GM19193 (cell line): ENCODE data around the gene ATXN2.
A peak's percentile ranks its signal among the peaks of the same experiment; 100 is the strongest.

Source experiments
- POLR2A ChIP-seq: IDR thresholded peaks from 4 replicates; pipeline ENCODE4 v1.6.1; 2011; ENCODE audit not compliant: insufficient read depth, insufficient read length; ENCODE audit errors: extremely low read depth

ATXN2 gene

GRCh38 chr12:111428081-111428727, 170.9 kb downstream of the ATXN2 start:
- peak; percentile 15 for TF ChIP-seq POLR2A

DNA sequence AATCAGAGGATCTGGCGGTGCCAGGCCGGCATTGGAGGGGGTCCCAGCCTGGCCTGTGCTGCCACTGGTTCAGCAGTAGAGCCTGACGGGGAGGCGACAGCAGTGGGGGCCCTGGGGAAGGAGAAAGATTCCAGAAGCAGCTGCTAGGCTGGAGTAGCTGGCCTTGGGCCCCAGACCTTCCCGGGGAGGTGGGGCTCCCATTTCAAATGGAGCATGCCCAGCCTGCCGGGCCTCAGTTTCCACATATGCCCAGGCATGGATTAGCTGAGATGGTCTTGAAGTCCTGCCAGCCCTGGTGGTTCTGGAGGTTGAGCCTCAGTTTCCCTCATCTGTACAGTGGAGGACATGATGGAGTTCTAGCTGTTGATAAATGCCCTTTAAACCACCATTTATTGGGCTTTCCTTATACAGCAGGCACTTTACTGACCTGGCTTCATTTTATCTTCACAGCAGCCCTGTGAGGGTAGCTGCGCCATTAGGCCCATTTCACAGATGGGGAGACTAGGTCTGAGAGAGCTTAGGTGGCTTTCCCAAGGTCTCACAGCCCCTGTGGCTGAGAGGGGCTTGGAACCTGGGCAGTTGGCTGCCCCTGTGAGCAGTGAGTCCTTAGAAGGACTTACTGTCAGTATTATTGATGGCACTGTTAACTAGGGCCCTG, 171.6 kb downstream of the ATXN2 start:
- TF ChIP-seq POLR2A = no peak

DNA sequence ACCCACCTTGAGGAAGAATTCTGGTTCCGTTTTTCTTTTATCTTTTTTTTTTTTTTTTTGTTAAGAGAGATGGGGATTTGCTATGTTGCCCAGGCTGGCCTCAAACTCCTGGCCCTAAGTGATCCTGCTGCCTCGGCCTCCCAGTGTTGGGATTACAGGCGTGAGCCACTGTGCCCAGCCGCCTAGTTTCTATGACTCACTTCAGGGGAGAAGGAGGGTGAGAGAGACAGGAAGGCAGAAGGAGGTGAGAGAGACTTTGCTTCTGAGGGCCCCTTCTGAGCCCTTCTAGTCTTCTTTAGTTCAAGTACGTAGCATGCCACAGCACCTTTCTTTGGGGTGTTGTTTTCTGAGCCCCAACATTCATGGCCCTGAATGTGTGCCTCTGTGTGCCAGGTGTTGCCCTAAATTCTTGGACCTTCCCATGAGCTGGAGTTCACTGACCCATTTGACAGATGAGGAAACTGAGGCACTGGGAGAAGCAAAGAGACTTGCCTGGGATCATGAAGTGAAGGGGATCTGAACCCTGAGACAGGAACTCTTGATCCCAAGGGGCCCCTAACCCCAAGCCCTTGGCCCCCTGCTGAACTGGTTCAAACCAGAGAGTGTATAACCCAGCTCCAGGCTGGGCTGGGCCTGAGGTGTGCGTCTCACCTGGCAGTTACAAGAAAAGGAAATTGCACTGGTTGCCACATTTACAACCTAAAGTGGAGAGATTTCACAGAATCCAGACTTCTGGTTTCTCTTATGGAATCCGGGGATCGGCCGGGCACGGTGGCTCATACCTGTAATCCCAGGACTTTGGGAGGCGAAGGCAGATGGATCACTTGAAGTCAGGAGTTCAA, 172.6 kb downstream of the ATXN2 start:
- TF ChIP-seq POLR2A = no peak

DNA sequence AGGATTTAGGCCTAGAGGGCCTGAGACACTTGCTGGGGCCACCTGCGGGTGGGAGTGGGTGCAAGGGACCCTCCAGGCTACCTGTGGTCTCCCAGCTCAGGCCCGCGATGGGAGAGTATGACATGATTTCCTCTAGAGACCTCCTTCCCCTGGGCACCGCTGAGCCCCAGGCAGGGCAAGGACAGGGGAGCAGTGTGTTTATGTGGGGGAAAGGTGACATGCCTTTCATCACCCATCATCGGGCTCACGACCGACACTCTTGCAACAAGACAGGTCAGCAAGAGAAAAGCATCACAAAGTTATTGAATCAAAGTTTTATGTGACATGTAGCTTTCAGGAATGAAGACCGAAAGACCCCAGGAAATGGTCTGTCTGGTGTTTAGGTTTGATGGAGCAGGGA, 173.5 kb downstream of the ATXN2 start:
- TF ChIP-seq POLR2A = no peak

- TF ChIP-seq POLR2A = no peak
Observed at GRCh38 chr12:111424793-111425251, 174.3 kb downstream of the ATXN2 start.

DNA sequence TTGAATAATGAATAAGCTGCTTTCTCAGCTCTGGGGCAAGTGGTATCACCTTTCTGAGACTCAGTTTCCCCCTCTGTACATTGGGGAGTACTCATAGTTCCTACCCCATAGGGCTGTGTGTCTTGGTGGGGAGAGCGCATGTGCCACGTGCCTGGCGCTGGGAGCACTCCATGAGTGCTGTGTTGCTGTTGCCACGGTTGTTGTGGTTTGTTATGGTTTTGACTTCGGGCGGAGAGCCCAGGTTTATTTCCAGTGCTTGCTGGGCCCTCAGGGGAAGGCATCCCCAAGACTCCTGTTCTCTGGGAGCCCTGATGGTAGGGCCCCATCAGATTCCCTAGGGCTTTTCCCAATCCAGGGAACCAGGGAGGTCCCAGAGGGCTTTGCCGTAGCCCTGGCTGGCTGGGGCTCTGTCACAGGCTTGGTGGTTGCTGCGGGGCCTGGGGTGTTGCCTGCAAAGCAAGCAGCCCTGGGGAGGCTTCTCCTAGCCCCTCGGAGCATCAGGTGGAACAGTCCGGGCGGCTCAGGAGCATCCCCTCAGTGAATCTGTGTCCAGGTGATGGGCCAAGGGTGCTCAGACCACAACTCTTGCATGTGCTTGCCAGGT, 174.8 kb downstream of the ATXN2 start:
- TF ChIP-seq POLR2A = no peak

- no peak for TF ChIP-seq POLR2A
Observed at GRCh38 chr12:111420494-111420893, 178.6 kb downstream of the ATXN2 start.

- no peak for TF ChIP-seq POLR2A
Observed at GRCh38 chr12:111419784-111420183, 179.3 kb downstream of the ATXN2 start.

GRCh38 chr12:111418594-111418880, 180.6 kb downstream of the ATXN2 start:
- no peak for TF ChIP-seq POLR2A

DNA sequence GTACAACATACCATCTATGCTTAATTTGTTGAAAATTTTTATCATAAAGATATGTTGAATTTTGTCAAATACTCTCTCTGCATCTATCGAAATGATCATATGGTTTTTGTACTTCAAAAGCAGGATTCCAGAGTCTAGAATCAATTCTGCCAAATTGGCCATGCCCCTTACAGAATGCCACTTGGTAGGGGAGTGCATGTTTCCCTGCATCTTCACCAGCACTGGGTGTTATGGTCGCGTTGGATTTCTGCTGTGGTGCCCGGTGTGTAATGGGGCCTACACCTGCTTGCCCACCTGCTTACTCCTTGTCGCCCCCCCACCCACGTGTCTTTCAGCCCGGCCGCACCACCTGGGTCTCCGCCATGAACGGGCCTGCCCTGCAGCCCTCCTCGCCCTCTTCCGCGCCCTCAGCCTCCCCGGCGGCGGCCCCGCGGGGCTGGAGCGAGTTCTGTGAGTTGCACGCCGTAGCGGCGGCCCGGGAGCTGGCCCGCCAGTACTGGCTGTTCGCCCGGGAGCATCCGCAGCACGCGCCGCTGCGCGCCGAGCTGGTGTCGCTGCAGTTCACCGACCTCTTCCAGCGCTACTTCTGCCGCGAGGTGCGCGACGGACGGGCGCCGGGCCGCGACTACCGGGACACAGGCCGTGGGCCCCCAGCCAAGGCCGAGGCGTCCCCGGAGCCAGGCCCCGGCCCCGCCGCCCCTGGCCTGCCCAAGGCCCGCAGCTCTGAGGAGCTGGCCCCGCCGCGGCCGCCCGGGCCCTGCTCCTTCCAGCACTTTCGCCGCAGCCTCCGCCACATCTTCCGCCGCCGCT, 181.1 kb downstream of the ATXN2 start:
- TF ChIP-seq POLR2A = no peak

DNA sequence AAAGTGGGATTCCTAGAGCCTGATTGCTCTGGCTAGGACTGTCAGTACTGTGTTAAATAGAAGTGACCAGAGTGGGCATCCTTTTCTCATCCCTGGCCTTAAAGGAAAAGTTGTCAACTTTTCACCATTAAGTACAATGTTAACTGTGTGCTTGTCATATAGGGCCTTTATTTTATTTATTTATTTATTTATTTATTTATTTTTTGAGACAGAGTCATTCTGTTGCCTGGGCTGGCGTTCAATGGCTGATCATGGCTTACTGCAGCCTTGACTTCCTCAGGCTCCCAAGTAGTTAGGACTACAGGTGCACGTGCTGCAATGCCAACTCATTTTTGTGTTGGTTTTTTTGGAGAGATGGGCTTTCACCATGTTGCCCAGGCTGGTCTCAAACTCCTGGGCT, 181.8 kb downstream of the ATXN2 start:
- no peak for TF ChIP-seq POLR2A

DNA sequence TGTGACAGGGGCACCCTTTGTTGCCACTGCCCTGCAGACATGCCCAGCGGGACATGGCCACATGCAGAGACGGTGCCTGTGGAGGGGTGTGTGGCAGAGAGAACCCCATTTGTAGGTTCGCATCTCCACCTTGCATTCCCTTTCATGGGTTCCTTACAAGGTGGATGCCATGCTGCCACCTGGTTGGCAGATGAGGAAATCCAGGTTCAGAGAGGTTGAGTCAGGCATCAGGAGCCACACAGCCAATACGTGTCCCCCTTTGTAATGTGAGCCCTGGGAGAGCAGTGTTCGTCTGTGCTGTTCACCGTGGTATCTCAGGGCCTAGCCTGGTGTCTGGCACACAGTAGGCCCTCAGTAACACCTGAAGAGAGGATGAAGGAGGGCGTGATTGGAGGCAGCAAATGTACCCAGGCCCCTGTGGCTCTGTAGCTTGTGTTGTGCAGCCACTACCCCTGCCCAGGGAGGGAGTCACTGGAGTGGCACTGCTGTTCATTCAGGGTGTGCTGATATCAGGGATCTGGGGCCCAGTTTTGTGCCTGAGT, 184.3 kb downstream of the ATXN2 start:
- no peak for TF ChIP-seq POLR2A

DNA sequence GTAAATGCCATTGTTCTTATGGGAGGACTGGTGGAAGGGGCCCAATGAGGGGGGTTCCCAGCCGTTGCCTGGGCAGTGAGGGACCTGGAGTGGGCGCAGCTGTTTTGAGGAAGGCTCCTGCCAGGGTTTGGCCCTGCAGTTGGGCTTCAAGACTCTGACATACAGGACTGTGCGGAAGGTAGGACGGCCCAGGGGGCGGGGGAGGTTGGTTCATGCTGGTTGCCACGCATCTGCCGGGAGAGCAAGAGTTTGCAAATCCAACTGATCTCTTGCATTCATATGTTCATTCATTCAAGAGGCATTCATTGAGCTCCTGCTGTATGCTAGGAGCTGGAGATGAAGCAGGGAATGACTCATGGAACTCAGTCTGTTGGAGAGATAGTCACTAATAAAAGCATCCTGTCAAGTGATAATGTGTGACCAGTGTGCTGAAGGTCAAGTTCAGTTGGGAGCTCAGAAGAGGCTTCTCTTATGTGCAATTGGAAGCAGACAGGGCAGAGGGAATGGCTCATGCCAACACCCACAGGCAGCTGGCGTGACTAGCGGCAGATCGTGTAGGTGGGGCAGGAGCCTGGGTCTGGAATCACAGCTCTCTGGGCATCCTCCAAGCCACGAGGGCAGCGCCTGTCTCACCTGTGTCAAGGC, 185.6 kb downstream of the ATXN2 start:
- TF ChIP-seq POLR2A = no peak
